Tibial nerve (tissue), 4 donors: Measurements from ENCODE around the gene ITGA11. TPM values are rescaled to one million over a fixed set of nuclear protein-coding genes. Genes with fewer than 3 reads are reported as not detected.

Source experiments
- DNase-seq, 2 donors: peaks; one replicate each; pipeline ENCODE4 v3.0.0-alpha.2; 2019; ENCODE audit warnings: low spot score in 2 of 2
- H3K27ac ChIP-seq, 4 donors: fragments of 200-600 bp; sonication (generic) in 3 of 4; one replicate each; pipeline ENCODE4 v1.5.1; 2017 to 2019; ENCODE audit warnings: mild to moderate bottlenecking in 1 of 4
- H3K27me3 ChIP-seq, 2 donors: fragments of 200-600 bp; sonication (generic) in 1 of 2; one replicate each; pipeline versions ENCODE4 v1.5.1 to v1.6.0; 2017 to 2019
- H3K36me3 ChIP-seq, 3 donors: fragments of 200-600 bp; sonication (generic); one replicate each; pipeline ENCODE4 v1.5.1; 2018 to 2019
- H3K4me1 ChIP-seq, 4 donors: fragments of 200-600 bp; sonication (generic) in 3 of 4; one replicate each; pipeline ENCODE4 v1.5.1; 2017 to 2019
- H3K4me3 ChIP-seq, 4 donors: fragments of 200-600 bp; sonication (generic) in 3 of 4; one replicate each; pipeline ENCODE4 v1.5.1; 2017 to 2019; ENCODE audit warnings: mild to moderate bottlenecking in 1 of 4, moderate library complexity in 1 of 4
- H3K9me3 ChIP-seq, 4 donors: fragments of 200-600 bp; sonication (generic) in 3 of 4; one replicate each; pipeline ENCODE4 v1.5.1; 2017 to 2019
- EP300 ChIP-seq, 2 donors: sonication (generic); formaldehyde crosslinking; IDR thresholded peaks; one replicate each; pipeline ENCODE4 v1.6.1; 2017; ENCODE audit warnings: antibody characterized with exemption in 2 of 2, mild to moderate bottlenecking in 1 of 2
- POLR2A ChIP-seq, 2 donors: fragments of 450-650 bp; IDR thresholded peaks; one replicate each; pipeline ENCODE4 v1.6.1; 2017; ENCODE audit warnings: antibody characterized with exemption in 2 of 2, mild to moderate bottlenecking in 2 of 2, moderate library complexity in 2 of 2
- WGBS, 2 donors: methylation state at CpG; one replicate each; pipeline ENCODE4 v1.1.5; 2018; 5-methylcytosine and 5-hydroxymethylcytosine counted together
- total RNA-seq, 4 donors: library from RNA; depleted of rRNA; stranded (reverse); fragments of >200 nt; gene quantifications; one replicate each; pipeline ENCODE4 v1.1.0, GENCODE V29; 2016
- TF ChIP-seq, protein P1 (sequence below), 5 experiments: fragments of 200-600 bp in 3 of 5; fragments of 450-650 bp in 2 of 5; sonication (generic) in 3 of 5; IDR thresholded peaks; one replicate each; pipeline ENCODE4 v1.5.1; 2016 to 2019; ENCODE audit warnings: antibody characterized with exemption in 5 of 5, mild to moderate bottlenecking in 3 of 5, moderate library complexity in 2 of 5

ITGA11 gene
- total RNA-seq, 4 donors from 2014 or later, result 2.7 to 12.1 (median 6.9) TPM

DNA sequence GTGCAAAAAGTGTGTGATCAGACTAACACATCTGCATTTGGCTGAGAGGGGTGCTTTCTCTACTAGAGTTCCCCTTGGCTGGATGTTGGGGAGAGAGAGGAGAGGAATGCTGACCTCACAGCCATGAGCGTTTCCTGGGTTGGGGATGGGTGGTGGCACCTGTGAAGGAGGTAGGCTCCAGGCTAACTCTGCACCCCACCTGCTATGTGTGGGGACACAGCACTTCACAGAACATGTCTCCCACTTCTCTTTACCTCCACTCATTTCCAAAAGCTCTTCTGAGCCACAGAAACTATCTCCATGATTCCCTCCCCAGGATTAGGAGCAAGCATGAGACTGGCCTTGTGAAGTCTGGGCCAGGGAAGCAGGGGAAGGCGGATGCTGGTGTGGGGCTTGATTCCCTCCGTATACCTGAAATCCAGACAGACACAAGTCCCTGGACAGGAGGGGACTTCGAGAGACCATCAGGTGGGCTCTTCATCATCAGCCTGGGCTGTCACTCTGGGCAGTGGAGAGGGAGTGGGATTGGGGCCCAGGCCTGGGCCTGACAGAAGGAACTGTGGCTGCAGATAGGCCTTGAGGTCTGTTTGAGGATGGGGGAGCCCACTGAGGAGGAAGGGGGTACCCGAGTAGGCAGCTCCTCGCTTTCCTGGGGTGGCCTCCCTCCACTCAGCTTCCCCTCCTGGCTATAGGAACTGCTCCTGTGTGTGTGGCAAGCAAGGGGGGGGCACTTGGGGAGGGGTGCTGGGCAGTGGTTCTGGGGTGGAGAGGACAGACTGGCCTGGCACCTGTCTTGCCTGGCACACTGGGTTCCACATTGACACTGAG lies 113.7 kb downstream of the ITGA11 start:
- WGBS, 2 donors, result 89% methylated on average over 5 of the region's 6 CpGs
- no peak for TF ChIP-seq EP300 (IDR thresholded peaks at IDR 0.05)
- DNase-seq, result no peak
- Histone ChIP-seq H3K9me3 (no peaks in the 10 kb centered on the region), H3K4me1 (peaks cover 0 to 16% (median 3%) of the 10 kb centered on the region in 4 donors), H3K4me3 (no peak overlapping the region), H3K27ac (no peak overlapping the region), H3K36me3 (no peaks in the 10 kb centered on the region), H3K27me3 (no peaks in the 10 kb centered on the region)

DNA sequence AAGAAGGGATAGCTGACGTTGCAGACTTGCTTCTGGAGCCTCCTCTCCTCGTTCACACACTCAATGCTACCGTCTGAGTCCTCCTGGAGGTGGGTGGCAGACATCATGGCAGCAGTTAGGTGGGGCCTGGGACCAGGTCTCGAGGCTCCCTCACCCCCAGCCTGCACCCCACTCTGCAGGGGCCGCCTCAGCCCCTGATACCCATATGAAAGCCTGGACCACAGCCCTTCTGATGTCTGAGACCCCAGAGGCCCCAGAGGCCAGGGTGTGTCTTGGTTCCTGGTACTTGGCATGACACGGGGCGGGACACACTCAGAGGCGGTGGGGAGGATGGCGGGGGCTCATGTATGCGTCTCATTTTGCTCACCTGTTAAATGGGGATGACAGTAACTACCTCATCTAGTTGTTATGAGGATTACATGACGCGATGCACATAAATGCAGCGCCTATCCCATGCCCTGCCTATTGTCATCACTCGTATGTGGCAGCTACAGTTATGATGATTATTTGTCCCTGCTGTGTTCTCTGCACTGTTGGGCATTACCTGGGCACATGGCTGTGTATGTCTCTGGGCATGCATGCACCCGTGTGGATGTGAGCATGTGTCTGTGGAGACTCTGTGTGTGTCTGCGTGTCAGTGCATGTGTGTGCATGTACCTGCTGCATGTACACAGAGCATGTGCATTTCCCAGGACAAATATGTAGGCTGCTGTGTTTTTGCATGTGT lies 114.5 kb downstream of the ITGA11 start:
- Histone ChIP-seq H3K4me1 (peaks cover 0 to 16% (median 3%) of the 10 kb centered on the region in 4 donors), H3K27me3 (no peaks in the 10 kb centered on the region), H3K36me3 (no peaks in the 10 kb centered on the region), H3K27ac (no peak overlapping the region), H3K9me3 (no peaks in the 10 kb centered on the region), H3K4me3 (no peak overlapping the region)
- WGBS, 2 donors, result 86 to 91% methylated on average over 15 of the region's 16 CpGs
- TF ChIP-seq EP300 (IDR thresholded peaks at IDR 0.05) (no peak), POLR2A (IDR thresholded peaks at IDR 0.05) (no peak)
- TF ChIP-seq, protein P1, sequence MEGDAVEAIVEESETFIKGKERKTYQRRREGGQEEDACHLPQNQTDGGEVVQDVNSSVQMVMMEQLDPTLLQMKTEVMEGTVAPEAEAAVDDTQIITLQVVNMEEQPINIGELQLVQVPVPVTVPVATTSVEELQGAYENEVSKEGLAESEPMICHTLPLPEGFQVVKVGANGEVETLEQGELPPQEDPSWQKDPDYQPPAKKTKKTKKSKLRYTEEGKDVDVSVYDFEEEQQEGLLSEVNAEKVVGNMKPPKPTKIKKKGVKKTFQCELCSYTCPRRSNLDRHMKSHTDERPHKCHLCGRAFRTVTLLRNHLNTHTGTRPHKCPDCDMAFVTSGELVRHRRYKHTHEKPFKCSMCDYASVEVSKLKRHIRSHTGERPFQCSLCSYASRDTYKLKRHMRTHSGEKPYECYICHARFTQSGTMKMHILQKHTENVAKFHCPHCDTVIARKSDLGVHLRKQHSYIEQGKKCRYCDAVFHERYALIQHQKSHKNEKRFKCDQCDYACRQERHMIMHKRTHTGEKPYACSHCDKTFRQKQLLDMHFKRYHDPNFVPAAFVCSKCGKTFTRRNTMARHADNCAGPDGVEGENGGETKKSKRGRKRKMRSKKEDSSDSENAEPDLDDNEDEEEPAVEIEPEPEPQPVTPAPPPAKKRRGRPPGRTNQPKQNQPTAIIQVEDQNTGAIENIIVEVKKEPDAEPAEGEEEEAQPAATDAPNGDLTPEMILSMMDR (IDR thresholded peaks at IDR 0.05), result no peak
- DNase-seq, result no peak

DNA sequence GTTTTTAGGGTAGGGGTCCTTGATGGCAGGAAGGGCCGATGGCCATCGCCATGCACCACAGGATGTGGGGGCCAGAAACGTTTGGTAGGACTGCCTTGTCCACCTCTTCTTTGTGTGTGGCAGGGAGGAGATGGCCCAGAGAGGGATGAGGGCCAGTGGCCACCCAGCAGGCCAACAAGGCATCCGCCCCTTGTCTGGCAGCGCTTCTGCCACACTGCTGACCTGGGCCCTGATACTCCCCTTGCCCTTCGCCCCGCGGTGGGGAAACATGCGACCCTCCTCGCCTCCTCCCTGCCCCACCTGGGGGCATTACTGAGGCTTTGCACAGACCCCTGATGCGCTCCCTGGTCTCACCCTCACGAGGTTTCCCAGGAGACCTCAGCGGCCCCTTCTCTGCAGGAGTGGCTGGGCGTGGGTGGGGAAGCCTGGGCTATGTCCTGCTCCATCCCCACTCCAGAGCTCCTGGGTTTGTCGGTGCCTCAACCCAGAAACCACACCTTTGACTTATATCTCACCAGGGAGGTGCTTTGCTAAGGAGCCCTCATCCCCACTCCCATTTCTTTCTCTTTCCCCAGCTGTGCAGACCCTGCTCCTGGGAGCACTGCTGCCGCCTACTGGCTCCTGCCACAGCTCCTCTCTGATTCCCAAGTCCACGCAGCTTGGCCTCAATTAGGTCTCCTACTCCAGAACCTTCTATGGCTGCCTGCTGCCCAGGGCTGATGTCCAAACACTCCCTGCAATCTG lies 115.7 kb downstream of the ITGA11 start:
- no peak for DNase-seq
- Histone ChIP-seq H3K36me3 (no peaks in the 10 kb centered on the region), H3K4me3 (no peak overlapping the region), H3K9me3 (no peaks in the 10 kb centered on the region), H3K27ac (no peak overlapping the region), H3K27me3 (no peaks in the 10 kb centered on the region), H3K4me1 (peaks cover 0 to 16% (median 3%) of the 10 kb centered on the region in 4 donors)
- WGBS, 2 donors, result 46 to 53% methylated on average over 12 to 16 of the region's 17 CpGs
- TF ChIP-seq, protein P1 (IDR thresholded peaks at IDR 0.05), result peak in 2 of 5 experiments; percentile 19
- TF ChIP-seq POLR2A (IDR thresholded peaks at IDR 0.05) (no peak), EP300 (IDR thresholded peaks at IDR 0.05) (no peak)

DNA sequence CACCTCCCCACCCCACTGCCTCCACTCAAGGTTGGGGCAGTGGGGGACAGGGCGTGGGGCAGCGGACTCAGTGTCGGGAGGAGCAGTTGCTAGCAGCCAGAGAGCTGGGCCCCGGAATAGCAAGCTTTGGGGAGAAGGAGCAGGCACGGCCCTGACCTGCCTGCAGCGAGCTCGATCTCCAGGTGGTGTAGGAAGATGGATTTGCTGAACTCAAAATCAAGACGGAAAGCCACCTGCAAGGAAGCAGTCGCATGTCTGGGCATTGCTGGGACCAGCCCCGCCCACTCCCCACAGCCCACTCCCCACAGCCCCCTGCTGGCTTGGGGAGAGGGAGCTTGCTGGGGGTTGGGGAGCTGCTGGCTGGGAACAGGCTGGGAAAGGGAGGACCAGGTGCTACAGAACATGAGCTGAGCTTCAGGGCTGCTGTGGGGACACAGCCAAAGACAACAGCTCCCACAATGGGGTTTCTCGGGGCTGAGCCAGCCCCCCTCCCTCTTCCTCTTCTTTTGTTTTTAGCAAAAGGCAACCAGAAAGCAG lies 116.4 kb downstream of the ITGA11 start:
- TF ChIP-seq, protein P1 (IDR thresholded peaks at IDR 0.05), result no peak
- no peak for TF ChIP-seq POLR2A (IDR thresholded peaks at IDR 0.05)
- no peak for TF ChIP-seq EP300 (IDR thresholded peaks at IDR 0.05)
- DNase-seq, result no peak
- Histone ChIP-seq H3K36me3 (no peaks in the 10 kb centered on the region), H3K9me3 (no peaks in the 10 kb centered on the region), H3K27ac (no peak overlapping the region), H3K4me1 (peaks cover 0 to 19% (median 3%) of the 10 kb centered on the region in 4 donors), H3K27me3 (no peaks in the 10 kb centered on the region), H3K4me3 (no peak overlapping the region)
- 58 to 74% methylated on average over 11 of the region's 11 CpGs for WGBS, 2 donors

DNA sequence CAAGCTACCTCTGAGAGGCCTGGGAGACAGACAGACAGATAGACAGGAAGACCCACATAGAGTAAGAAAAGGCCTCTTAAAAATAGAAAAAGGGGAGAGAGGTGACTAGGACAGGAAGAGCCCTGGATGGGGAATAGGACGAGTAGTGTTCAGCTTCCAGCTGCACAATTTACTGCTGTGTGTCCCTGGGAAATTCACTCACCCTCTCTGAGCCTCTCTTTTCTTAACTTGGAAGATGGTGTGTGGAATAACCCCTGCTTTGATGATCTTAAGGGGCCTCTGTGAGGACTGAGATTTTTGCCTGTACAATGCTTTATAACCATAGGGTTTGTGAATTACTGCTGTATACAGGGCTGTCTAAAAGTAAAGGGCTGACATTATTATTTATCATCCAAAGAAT lies 116.9 kb downstream of the ITGA11 start:
- H3K27me3 ChIP-seq, result no peaks in the 10 kb centered on the region
- H3K9me3 ChIP-seq, result no peaks in the 10 kb centered on the region
- H3K27ac ChIP-seq, result no peak overlapping the region
- no peak for DNase-seq
- no peak overlapping the region for H3K4me3 ChIP-seq
- WGBS, 2 donors, result 88% methylated on average over 1 of the region's 1 CpG
- TF ChIP-seq, protein P1 (IDR thresholded peaks at IDR 0.05), result no peak
- TF ChIP-seq POLR2A (IDR thresholded peaks at IDR 0.05) (no peak), EP300 (IDR thresholded peaks at IDR 0.05) (no peak)
- H3K4me1 ChIP-seq, result peaks cover 0 to 24% (median 3%) of the 10 kb centered on the region in 4 donors
- H3K36me3 ChIP-seq, result no peaks in the 10 kb centered on the region
